GM12874 (cell line): ENCODE data around the gene UFSP2.

Source experiments
- CTCF ChIP-seq: IDR thresholded peaks from 2 replicates; pipeline ENCODE4 v1.5.1; 2011; ENCODE audit warnings: low read depth, mild to moderate bottlenecking, control low read depth, low read length, moderate library complexity; ENCODE audit not compliant: insufficient read depth

The UFSP2 gene

GRCh38 chr4:185374027-185374426 is 51.7 kb downstream of the UFSP2 start:
- no peak for TF ChIP-seq CTCF

GRCh38 chr4:185371702-185372101 is 54.1 kb downstream of the UFSP2 start:
- no peak for TF ChIP-seq CTCF

- no peak for TF ChIP-seq CTCF
These were observed 55.4 kb downstream of the UFSP2 start for GRCh38 chr4:185370268-185370949.

DNA sequence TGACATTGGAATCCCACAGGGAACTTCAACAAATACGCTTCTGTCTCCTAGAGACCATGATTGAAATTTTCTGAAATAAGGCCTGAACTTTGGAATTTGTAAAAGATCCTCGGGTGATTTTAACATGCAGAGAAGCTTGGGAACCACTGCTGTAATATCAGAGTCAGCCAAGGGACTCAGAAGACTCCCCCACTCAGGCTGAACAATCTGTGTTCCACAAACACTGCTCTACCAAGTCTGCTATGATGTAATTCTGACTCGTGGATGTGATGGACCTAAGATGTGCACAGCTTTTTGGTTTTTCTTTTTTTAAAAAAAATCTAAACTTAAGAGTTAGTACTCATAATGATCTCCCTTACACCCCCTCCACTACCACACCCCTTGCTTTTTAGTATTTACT is 56.0 kb downstream of the UFSP2 start:
- TF ChIP-seq CTCF = no peak

DNA sequence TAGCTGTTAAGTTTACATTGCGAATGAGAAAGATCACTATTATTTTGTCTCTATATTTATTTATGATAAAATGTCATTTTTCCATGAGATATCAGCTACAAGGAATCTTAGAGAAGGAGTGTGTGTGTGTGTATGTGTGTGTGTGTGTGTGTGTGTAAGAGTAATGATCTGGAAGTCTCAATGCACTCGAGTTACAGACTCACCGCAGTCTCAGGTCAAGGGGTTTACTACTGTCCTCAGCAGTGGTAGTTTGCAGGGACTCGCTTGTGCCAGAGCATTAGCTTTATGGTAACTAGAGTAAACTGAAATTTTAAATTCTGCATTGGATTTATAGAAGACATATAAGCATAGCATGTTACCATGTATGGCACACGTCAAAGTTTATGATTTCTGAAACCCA is 60.9 kb downstream of the UFSP2 start:
- TF ChIP-seq CTCF = no peak

DNA sequence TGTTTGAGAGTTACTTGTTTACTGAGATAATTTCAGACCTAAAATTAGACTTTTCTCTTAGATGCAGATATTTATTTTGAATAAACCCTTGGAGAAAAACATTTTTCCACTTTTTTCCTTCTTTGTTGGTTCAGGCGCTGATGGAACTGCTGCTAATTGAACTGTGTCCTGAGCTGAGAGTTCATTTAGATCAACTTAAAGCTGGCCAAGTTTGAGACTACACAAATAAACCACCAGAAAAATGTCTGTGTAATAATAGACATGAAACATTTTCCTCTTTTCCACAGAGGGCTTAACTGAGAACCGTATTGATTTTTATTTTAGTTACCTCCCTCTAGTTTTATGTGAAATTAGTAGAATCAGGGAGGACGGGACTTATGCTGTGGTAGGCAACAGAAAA is 62.5 kb downstream of the UFSP2 start:
- TF ChIP-seq CTCF = no peak

- TF ChIP-seq CTCF = no peak
These were observed 63.9 kb downstream of the UFSP2 start for GRCh38 chr4:185361872-185362271.
